HG03103 (cell line): ENCODE measurements around the gene IRF8.
"Not testable (repeated sequence)": the region's sequence is repeated elsewhere in the genome, so short reads cannot be mapped to it uniquely, and the experiment has no call there.

Experiments used
- ATAC-seq: cut with Tn5 transposase; IDR thresholded peaks from one replicate; pipeline ENCODE4 v1.9.1; 2021; ENCODE audit warnings: low read depth; ENCODE audit not compliant: unreplicated experiment

IRF8 gene

GRCh38 chr16:85929259-85929721, 30.3 kb downstream of the IRF8 start:
- no peak for ATAC-seq

- no peak for ATAC-seq
These were observed 31.3 kb downstream of the IRF8 start for GRCh38 chr16:85930301-85930700.

- no peak for ATAC-seq
These were observed 32.8 kb downstream of the IRF8 start for GRCh38 chr16:85931596-85932402.

- ATAC-seq = no peak
These were observed 35.2 kb downstream of the IRF8 start for GRCh38 chr16:85934210-85934609.

- peak; percentile 16 for ATAC-seq
These were observed 36.5 kb downstream of the IRF8 start for GRCh38 chr16:85935391-85935973.

- ATAC-seq = peak; percentile 59
These were observed 37.2 kb downstream of the IRF8 start for GRCh38 chr16:85935974-85936760.

- no peak for ATAC-seq
These were observed 37.9 kb downstream of the IRF8 start for GRCh38 chr16:85936816-85937215.

- no peak for ATAC-seq
These were observed 41.3 kb downstream of the IRF8 start for GRCh38 chr16:85940214-85940613.

GRCh38 chr16:85941863-85942644, 43.1 kb downstream of the IRF8 start:
- no peak for ATAC-seq

GRCh38 chr16:85942659-85943058, 43.7 kb downstream of the IRF8 start:
- not testable (repeated sequence) for ATAC-seq

- no peak for ATAC-seq
These were observed 44.7 kb downstream of the IRF8 start for GRCh38 chr16:85943711-85944110.

- no peak for ATAC-seq
These were observed 45.8 kb downstream of the IRF8 start for GRCh38 chr16:85944572-85945423.

GRCh38 chr16:85945424-85945751, 46.4 kb downstream of the IRF8 start:
- ATAC-seq = no peak

- no peak for ATAC-seq
These were observed 47.7 kb downstream of the IRF8 start for GRCh38 chr16:85946541-85947124.

- peak; percentile 54 for ATAC-seq
These were observed 48.5 kb downstream of the IRF8 start for GRCh38 chr16:85947230-85948137.

- ATAC-seq = peak; percentile 11
These were observed 49.2 kb downstream of the IRF8 start for GRCh38 chr16:85948138-85948509.

- no peak for ATAC-seq
These were observed 49.8 kb downstream of the IRF8 start for GRCh38 chr16:85948616-85949265.
